GM18861 (cell line): Measurements from ENCODE around the gene PHKG2.
A peak's percentile ranks its signal among the peaks of the same experiment; 100 is the strongest.
"Not testable (repeated sequence)": the region's sequence is repeated elsewhere in the genome, so short reads cannot be mapped to it uniquely, and the experiment has no call there.

ENCODE experiments used
- ATAC-seq: cut with Tn5 transposase; IDR thresholded peaks from one replicate; pipeline ENCODE4 v1.9.1; 2021; ENCODE audit not compliant: unreplicated experiment

PHKG2 gene, protein sequence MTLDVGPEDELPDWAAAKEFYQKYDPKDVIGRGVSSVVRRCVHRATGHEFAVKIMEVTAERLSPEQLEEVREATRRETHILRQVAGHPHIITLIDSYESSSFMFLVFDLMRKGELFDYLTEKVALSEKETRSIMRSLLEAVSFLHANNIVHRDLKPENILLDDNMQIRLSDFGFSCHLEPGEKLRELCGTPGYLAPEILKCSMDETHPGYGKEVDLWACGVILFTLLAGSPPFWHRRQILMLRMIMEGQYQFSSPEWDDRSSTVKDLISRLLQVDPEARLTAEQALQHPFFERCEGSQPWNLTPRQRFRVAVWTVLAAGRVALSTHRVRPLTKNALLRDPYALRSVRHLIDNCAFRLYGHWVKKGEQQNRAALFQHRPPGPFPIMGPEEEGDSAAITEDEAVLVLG

DNA sequence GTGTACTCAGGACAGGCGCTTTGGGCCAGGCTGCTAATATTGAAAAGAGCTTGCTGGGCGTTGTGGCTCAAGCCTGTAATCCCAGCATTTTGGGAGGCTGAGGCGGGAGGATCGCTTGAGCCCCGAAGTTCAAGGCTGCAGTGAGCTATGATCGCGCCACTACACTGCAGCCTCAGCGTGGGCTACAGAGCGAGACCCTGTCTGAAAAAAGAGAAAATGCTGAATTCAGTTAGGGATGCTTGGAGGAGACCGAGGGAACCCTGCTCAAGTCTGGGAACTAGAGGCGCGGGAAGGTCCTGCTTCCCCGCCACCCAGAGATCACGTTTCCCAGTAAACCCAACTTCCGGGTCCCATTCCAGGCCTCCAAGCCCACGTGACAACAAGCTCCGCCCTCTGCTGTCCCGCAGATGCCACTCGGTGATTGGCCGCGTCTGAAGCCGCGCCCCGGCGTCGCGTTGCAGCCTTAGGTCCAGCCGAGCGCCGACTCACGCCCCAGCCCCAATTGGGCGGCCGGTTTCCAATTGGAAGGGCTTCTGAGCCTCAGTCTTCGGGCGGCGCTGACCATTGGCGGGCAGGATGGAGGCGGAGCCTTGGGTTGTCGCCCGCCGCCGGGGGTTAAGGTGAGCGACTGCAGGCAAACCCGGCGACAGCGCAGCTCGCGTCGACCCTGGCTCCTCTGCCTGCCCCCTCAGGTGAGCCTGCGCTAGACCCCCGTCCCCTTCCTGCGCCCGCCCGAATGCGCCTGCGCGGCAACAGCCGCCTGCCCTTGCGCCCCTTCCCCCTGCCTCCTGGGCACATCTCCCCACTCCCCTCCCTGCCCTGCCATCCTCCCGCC lies at the start of gene PHKG2:
TSS of gene PHKG2 (plus strand) at position 627 of the 835 bp plus-strand sequence. CDS start 396 bp downstream, outside the sequence.
- peak; percentile 89 for ATAC-seq

DNA sequence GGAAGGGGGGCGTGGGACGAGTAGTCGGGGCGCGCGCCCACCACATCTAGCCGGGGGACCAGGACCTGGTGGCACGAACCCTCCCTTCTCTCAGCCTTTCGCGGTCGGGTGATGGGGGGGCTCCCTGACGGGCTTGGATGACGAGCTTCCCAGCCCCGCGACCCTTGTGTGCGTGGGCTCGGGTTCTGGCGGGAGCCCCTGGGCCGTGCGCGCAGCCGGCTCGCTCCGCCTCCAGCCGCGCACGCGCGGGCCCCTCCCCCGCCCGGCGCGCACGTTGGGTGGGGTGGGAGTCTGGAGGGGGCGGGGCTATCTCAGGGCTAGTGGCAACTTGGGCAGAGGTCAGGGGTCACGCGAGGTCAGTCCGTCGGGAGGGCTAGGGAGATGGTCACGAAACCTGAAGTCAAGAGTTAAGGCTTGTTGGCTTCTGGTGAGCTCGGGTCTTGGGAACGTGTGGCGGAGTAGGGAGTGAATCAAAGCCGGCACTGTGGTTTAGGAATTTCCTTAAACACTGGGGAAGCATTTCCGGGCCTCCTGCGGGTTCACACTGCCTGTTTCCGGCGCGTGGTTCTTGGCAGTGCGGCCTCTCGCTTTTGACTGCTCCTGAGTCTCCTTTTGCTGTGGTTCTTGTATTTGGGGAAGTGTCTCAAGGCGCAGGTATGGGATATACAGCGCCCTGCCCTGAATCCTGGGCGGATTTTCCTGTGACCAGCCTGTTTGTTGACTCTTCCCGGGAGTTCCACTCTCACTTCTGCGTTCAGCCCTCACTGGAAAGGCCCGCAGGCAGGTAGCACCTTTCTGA lies 49.2 kb upstream of the PHKG2 start, which contains the start of gene SRCAP:
TSS of gene SRCAP (plus strand) at position 356 of the 799 bp plus-strand sequence. CDS start 1,654 bp downstream, outside the sequence.
- peak; percentile 15 for ATAC-seq

DNA sequence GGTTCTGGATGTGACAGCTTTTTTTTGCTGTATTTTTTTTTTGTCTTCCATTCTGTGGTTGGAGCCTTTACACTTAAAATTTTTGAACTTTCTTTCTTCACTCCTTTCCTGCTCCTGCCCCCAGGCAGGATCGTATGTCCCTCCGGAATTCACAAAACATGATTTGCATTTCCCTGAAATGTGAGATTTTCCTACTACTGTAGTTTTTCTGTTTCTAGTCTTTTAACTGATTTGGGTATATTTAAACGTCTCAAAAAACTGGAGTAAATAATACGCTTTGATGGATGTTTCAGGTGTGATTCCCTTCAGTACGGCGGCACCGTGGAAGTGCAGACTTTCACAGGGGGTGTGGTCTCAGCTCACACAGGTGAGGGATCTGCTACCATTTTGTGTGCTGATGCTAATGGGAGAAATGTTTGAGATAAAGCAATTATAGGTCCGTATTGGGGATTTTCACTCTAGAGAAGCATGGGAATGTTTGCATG lies 48.6 kb upstream of the PHKG2 start:
- no peak for ATAC-seq

DNA sequence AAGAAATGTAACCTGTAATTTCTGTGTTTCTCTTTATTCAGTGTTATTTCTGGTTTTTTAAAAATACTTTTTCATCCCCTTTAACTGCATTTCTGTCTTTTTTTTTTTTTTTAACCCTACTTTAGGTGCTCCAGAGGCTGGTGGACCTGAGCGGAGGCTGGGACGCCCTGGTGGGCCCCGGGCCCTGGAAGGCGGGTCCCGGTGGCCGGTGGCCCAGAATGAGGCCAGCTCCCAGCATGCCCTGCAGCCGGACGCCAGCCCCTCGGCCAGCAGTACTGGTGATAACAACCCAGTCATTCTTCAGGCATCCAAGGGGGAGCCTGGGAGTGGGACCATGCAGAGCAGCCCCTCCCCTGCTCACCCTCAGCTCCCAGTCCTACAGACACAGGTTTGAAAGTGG lies 47.7 kb upstream of the PHKG2 start:
- no peak for ATAC-seq

DNA sequence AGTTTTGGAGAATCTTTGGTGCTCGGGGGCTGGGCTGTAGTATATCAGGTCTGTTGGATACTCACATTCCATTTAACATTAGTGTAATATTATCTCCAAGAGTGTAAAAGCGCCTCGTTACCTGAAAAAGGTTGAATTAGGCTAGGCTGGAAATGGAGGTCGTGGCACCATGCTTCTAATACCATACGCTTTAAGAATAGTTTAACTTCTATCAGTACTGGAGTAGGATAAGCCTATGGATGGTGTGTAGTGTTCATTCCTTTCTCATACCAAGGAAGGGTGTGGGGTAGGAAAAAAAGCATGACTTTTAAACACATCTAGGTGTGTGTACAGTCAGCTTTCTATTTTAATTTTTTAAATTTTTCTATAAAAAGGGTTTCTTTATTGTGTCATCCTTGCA lies 47.3 kb upstream of the PHKG2 start:
- no peak for ATAC-seq

DNA sequence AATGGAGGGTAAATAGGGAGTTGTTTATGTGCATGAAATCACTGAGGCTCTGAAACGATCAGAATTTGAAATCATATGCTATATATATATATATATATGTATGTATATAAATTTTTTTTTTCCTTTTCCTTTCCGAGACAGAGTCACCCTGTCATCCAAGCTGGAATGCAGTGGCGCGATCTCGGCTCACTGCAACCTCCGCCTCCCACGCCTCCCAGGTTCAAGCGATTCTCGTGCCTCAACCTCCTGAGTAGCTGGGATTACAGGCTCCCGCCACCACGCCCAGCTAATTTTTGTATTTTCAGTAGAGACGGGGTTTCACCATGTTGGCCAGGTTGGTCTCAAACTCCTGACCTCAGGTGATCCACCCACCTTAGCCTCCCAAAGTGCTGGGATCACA lies 45.2 kb upstream of the PHKG2 start:
- not testable (repeated sequence) for ATAC-seq

DNA sequence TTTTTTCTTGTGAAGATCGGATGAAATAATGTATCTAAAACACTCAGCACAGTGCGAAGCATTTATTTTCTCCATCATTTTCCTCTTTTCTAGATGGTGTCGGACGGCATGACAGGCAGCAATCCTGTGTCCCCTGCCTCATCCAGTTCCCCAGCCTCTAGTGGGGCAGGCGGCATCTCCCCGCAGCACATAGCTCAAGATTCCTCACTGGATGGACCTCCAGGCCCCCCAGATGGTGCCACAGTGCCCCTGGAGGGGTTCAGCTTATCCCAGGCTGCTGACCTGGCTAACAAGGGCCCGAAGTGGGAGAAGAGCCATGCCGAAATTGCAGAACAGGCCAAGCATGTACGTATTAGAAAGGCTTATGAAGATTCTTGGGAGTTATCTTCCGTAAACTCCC lies 44.3 kb upstream of the PHKG2 start:
- no peak for ATAC-seq

DNA sequence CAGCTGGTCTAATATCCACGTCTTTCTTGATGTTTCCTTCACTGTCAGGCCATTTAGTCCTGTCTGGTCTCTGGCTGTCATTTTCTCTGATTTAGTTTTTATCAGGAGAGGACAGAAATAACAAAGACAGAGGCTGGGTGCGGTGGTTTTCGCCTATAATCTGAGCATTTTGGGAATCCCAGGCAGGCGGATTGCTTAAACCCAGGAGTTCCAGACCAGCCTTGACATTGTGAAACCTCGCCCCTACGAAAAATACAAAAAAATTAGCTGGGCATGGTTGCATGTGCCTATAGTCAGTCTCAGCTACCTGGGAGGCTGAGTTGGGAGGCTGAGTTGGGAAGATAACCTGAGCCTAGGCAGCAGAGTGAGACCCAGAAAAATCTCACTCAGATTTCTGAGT lies 42.2 kb upstream of the PHKG2 start:
- ATAC-seq: no peak

DNA sequence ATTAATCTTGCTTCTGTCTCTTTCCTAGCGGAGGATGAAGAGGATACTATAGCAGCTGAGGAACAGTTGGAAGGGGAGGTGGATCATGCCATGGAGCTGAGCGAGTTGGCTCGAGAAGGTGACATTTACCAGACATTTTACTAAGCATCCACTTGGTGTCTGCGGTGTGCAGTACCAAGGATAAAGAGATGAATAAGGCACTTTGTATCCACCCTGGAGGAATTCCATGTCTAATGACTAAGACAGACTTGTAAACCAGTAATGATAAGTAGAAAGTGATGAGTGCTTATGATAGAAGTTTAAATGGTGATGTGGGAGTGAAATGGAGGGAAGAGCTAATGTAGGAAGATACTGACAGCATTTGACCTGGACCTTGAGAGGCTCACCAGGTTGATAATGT lies 37.3 kb upstream of the PHKG2 start:
- ATAC-seq: no peak

DNA sequence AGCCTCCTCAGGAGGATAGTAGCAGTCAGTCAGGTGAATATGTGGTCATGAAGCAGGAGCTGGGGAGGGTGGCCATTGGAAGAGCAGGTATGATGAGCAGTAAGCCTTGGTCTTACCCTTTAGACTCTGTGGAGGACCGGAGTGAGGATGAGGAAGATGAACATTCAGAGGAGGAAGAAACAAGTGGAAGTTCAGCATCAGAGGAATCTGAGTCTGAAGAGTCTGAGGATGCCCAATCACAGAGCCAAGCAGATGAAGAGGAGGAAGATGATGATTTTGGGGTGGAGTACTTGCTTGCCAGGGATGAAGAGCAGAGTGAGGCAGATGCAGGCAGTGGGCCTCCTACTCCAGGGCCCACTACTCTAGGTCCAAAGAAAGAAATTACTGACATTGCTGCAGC lies 36.5 kb upstream of the PHKG2 start:
- ATAC-seq: no peak

DNA sequence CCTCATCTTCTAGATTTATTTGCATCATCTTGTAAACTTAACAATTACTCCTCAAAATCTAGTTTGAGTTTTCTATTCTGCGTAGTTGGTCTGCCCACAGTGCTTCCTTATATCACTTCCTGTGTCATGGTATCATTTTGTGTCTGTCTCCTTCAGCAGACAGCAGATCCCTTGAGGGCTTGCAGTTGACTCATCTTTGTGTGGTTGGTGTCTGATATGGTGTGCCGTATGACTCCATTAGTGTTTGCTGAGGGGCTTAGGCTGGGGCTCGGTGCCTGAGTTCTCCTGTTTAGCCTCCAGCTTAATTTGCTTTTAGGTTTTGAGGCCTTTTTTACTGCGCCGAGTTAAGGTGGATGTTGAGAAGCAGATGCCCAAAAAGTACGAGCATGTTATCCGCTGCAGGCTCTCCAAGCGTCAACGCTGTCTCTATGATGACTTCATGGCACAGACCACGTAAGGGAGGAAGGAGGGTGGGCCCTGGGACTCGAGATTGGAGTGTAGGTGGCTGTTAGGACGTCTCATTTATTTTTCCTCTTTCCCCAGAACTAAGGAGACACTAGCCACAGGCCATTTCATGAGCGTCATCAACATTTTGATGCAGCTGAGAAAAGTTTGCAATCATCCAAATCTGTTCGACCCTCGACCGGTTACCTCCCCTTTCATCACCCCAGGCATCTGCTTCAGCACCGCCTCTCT lies 32.3 kb upstream of the PHKG2 start:
- ATAC-seq: no peak

DNA sequence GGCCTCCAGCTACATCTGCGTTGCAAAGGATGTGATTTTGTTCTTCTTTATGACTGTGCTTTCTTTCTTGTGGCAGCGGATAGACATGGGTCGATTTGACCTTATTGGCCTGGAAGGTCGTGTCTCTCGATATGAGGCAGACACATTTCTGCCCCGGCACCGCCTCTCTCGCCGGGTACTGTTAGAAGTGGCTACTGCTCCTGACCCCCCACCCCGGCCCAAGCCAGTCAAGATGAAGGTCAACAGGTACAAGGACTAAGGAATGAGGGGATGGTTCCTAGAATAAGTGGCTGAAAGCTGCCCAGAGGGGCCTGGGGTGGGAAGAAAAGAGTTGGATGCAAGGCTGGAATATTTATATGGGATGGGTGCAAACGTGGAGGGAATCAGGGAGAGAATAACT lies 28.1 kb upstream of the PHKG2 start:
- no peak for ATAC-seq

DNA sequence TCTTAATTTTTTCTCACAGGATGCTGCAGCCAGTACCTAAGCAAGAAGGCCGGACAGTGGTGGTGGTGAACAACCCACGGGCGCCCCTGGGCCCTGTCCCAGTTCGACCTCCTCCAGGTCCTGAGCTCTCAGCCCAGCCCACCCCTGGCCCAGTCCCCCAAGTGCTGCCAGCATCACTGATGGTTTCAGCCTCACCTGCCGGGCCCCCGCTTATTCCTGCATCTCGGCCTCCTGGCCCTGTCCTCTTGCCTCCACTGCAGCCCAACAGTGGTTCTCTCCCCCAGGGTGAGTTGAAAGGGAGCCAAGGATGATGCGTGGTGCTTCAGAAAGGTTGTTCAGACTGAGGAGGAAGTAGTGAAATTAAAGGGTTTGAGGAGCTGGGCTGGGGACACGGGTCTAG lies 27.5 kb upstream of the PHKG2 start:
- ATAC-seq: no peak

DNA sequence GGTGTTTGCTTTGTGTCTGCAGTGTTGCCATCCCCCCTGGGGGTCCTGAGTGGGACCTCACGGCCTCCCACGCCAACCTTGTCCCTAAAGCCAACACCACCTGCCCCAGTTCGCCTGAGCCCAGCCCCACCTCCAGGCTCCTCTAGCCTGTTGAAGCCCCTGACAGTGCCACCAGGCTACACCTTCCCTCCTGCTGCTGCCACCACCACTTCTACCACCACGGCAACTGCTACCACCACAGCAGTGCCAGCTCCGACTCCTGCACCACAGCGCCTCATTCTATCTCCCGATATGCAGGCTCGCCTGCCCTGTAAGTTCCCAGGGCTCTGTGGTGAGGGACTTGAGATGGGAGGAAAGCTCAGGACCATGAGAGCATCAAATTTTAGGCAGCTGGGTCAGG lies 27.1 kb upstream of the PHKG2 start:
- ATAC-seq: no peak

DNA sequence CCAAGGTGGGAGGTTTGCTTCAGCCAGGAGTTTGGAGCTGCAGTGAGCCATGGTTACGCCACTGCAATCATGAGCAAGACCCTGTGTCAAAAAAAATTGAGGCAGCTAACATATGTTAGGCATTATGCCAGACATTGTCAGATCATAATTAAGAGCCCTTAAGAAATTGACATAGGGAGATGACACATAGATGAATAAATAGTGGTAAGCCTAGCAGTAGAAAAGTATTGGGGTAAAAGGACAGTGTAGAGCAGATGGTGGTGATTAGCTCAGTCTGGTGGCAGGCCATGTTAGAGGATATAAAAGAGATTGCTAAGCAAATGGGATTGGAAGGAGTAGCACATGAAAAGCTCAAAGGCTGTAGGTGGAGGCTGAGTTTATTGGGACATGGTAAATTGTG lies 26.6 kb upstream of the PHKG2 start:
- no peak for ATAC-seq

DNA sequence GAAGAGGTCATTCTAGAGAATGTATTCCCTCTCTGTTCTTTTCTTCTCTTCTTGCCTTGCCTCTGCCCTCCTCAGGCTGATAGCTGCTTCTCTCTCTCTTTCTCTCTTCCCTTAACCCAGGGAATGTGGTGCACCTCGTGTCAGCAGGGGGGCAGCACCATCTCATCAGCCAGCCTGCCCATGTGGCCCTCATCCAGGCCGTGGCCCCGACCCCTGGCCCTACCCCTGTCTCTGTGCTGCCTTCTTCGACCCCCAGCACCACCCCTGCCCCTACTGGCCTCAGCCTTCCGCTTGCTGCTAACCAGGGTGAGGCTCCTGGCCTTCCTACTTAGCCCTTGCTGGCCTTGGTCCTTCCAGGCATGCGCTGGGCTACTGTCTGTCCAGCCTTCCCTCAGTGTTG lies 25.8 kb upstream of the PHKG2 start:
- no peak for ATAC-seq

DNA sequence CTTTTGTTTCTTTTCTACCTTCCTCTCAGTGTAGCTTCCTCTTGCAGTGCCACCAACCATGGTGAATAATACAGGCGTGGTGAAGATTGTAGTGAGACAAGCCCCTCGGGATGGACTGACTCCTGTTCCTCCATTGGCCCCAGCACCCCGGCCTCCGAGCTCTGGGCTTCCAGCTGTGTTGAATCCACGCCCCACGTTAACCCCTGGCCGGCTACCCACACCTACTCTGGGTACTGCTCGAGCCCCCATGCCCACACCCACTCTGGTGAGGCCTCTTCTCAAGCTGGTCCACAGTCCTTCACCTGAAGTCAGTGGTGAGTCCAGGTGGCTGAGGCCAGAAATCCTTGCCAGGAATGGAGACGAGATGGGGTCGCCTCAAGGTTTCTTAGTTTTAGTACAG lies 25.3 kb upstream of the PHKG2 start:
- no peak for ATAC-seq

DNA sequence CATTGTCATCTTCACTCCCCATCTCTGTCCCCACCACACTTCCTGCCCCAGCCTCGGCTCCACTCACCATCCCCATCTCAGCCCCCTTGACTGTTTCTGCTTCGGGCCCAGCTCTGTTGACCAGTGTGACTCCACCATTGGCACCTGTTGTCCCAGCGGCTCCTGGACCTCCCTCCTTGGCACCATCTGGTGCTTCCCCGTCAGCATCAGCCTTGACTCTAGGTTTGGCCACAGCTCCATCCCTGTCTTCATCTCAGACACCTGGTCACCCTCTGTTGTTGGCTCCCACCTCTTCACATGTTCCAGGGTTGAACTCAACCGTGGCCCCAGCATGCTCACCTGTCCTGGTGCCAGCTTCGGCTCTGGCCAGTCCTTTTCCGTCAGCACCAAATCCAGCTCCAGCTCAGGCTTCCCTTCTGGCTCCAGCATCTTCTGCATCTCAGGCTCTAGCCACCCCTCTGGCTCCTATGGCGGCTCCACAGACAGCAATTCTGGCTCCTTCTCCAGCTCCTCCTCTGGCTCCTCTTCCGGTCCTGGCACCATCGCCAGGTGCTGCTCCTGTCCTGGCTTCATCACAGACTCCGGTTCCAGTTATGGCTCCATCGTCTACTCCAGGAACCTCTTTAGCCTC lies 24.4 kb upstream of the PHKG2 start:
- no peak for ATAC-seq

DNA sequence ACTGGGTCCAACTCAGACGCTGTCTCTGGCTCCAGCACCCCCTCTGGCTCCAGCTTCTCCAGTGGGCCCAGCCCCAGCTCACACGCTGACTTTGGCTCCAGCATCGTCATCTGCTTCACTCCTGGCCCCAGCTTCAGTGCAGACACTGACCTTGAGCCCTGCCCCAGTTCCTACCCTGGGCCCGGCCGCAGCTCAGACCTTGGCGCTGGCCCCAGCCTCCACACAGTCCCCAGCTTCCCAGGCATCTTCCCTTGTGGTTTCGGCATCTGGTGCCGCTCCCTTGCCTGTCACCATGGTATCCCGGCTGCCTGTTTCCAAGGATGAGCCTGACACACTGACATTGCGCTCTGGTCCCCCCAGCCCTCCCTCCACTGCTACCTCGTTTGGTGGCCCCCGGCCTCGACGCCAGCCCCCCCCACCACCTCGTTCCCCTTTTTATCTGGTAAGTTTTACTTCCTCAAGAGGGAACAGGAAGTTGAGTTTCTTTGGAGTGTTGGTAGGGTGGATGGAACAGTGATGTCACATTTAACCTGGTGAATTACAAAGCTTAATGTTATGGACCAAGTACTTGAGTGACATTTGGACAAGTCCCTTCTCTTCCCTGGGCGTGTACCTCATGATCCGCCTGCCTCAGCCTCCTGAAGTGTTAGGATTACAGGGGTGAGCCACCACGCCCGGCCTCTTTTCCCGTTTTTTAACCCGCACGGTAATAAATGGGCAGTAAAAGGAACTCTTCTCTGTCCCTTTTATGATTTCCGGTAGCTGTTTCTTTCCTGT lies 23.4 kb upstream of the PHKG2 start:
- no peak for ATAC-seq
